Peyer's patch (tissue), 4 donors: ENCODE measurements around the gene CFAP99. TPM values are rescaled to one million over a fixed set of nuclear protein-coding genes. Genes with fewer than 3 reads are reported as not detected.
A peak's percentile ranks its signal among the peaks of the same experiment; 100 is the strongest.

Experiments
- DNase-seq, 3 donors: peaks; one replicate each; pipeline ENCODE4 v3.0.0-alpha.2; 2017 to 2019
- H3K27ac ChIP-seq, 4 donors: fragments of 200-600 bp; sonication (generic); one replicate each; pipeline ENCODE4 v1.5.1; 2016 to 2019
- H3K27me3 ChIP-seq, 2 donors: fragments of 200-600 bp; sonication (generic); one replicate each; pipeline ENCODE4 v1.5.1; 2019
- H3K36me3 ChIP-seq, 3 donors: fragments of 200-600 bp; sonication (generic); one replicate each; pipeline ENCODE4 v1.5.1; 2016 to 2019
- H3K4me1 ChIP-seq, 4 donors: fragments of 200-600 bp; sonication (generic); one replicate each; pipeline ENCODE4 v1.5.1; 2016 to 2019
- H3K4me3 ChIP-seq, 4 donors: fragments of 200-600 bp; sonication (generic); 1 replicate in 3 of 4; 2 replicates in 1 of 4; pipeline ENCODE4 v1.5.1; 2016 to 2019; ENCODE audit warnings: mild to moderate bottlenecking in 1 of 4
- H3K9me3 ChIP-seq, 4 donors: fragments of 200-600 bp; sonication (generic); one replicate each; pipeline ENCODE4 v1.5.1; 2016 to 2019; ENCODE audit warnings: mild to moderate bottlenecking in 1 of 4
- CTCF ChIP-seq, 6 experiments: fragments of 450-650 bp in 4 of 6; fragments of 200-600 bp in 2 of 6; sonication (generic) in 1 of 6; IDR thresholded peaks; one replicate each; pipeline ENCODE4 v1.5.1; 2017 to 2019; ENCODE audit warnings: antibody characterized with exemption in 6 of 6, mild to moderate bottlenecking in 3 of 6, moderate library complexity in 1 of 6
- POLR2A ChIP-seq, 2 donors: fragments of 450-650 bp; IDR thresholded peaks; one replicate each; pipeline ENCODE4 v1.5.1; 2017; ENCODE audit warnings: antibody characterized with exemption in 2 of 2, mild to moderate bottlenecking in 2 of 2, moderate library complexity in 2 of 2
- total RNA-seq, 4 donors: library from RNA; depleted of rRNA; stranded (reverse); fragments of >200 nt; gene quantifications; one replicate each; pipeline ENCODE4 v1.1.0, GENCODE V29; 2016

CFAP99 gene
- total RNA-seq, 4 donors from 2014 or later = 0.80 to 1.2 TPM; not detected in 2

GRCh38 chr4:2484993-2485392, 66.2 kb downstream of the CFAP99 start:
- H3K27me3 ChIP-seq = no peaks in the 10 kb centered on the region
- H3K9me3 ChIP-seq = no peaks in the 10 kb centered on the region
- peak overlapping the region; percentile 72 to 86 (median 77) for H3K27ac ChIP-seq
- DNase-seq = peak; percentile 75 to 94 (median 90)
- peaks cover 12 to 90% (median 57%) of the 10 kb centered on the region in 4 donors for H3K4me1 ChIP-seq
- no peak for TF ChIP-seq CTCF (IDR thresholded peaks at IDR 0.05)
- no peak for TF ChIP-seq POLR2A (IDR thresholded peaks at IDR 0.05)
- H3K36me3 ChIP-seq = peaks cover 0 to 8% (median 0%) of the 10 kb centered on the region in 3 donors
- H3K4me3 ChIP-seq = peak overlapping the region in 2 of 4 donors; percentile 18 to 43

DNA sequence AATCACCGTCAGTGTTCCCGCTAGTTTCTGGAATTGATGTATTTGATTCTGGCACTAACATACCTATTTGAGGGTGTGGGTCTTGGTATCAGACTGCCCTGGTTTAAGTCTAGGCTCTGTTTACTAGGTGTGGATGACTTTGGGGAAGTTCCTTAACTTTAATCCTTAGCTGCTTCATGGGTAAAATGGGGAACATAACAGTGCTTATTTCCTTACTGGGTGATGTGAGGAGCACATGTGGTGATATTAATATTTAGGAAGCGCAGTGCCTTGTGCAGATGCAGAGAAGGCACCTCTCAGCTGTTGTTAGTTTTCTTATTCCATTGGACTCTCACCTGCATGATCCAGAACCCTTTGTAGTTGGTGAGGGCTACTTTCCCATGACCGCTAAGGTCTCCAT, 67.2 kb downstream of the CFAP99 start:
- Histone ChIP-seq H3K27ac (peak overlapping the region in 3 of 4 donors; percentile 72 to 86 (median 72)), H3K4me3 (no peak overlapping the region), H3K9me3 (no peaks in the 10 kb centered on the region), H3K27me3 (no peaks in the 10 kb centered on the region), H3K36me3 (peaks cover 0 to 15% (median 0%) of the 10 kb centered on the region in 3 donors), H3K4me1 (peaks cover 12 to 81% (median 53%) of the 10 kb centered on the region in 4 donors)
- DNase-seq = no peak
- no peak for TF ChIP-seq CTCF (IDR thresholded peaks at IDR 0.05)
- TF ChIP-seq POLR2A (IDR thresholded peaks at IDR 0.05) = no peak

- Histone ChIP-seq H3K27ac (no peak overlapping the region), H3K27me3 (no peaks in the 10 kb centered on the region), H3K9me3 (no peaks in the 10 kb centered on the region), H3K36me3 (peaks cover 0 to 25% (median 0%) of the 10 kb centered on the region in 3 donors), H3K4me1 (peaks cover 6 to 70% (median 45%) of the 10 kb centered on the region in 4 donors), H3K4me3 (no peak overlapping the region)
- no peak for DNase-seq
- TF ChIP-seq CTCF (IDR thresholded peaks at IDR 0.05) = no peak
- TF ChIP-seq POLR2A (IDR thresholded peaks at IDR 0.05) = no peak
Observed at GRCh38 chr4:2486981-2487380, 68.2 kb downstream of the CFAP99 start.

GRCh38 chr4:2487632-2488031, 68.9 kb downstream of the CFAP99 start:
- Histone ChIP-seq H3K36me3 (peaks cover 0 to 32% (median 0%) of the 10 kb centered on the region in 3 donors), H3K27me3 (no peaks in the 10 kb centered on the region), H3K27ac (peak overlapping the region in 1 of 4 donors; percentile 11), H3K9me3 (no peaks in the 10 kb centered on the region), H3K4me3 (no peak overlapping the region), H3K4me1 (peaks cover 3 to 64% (median 38%) of the 10 kb centered on the region in 4 donors)
- TF ChIP-seq CTCF (IDR thresholded peaks at IDR 0.05) = no peak
- TF ChIP-seq POLR2A (IDR thresholded peaks at IDR 0.05) = no peak
- DNase-seq = no peak

DNA sequence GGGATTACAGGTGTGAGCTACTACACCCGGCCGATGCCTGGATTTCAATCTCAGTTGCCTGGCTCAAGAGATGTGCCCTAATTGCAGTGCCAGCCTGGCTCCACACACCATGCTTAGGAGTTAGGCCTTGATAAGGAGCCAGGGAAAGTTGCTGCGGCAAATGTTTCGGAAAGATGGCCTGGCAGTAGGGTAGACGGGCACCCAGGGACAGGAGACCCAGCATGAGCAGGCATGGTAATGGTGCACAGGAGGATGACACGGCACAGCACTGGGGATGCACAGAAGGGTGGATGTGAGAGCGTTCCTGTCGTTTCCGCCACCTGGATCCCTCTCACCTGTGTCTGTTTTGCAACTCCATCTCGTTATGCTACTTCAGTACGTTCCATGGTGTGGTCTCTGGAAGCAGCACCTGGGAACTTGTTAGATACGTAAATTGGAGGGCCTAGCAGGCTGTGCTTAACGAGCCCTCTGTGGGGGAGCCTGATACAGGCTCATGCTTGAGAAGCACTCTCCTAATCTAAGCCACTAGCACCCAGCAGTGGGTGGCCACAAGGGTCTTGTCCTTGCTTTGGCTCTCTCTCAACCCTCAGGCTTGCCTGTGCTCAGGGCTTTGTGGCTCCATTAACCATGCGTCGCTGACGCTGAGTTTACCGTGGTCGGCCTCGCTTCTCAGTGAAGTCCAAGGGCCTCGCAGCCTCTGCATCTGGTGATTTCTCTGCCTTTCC, 70.5 kb downstream of the CFAP99 start:
- no peak for TF ChIP-seq CTCF (IDR thresholded peaks at IDR 0.05)
- no peak for TF ChIP-seq POLR2A (IDR thresholded peaks at IDR 0.05)
- no peaks in the 10 kb centered on the region for H3K9me3 ChIP-seq
- H3K27ac ChIP-seq = no peak overlapping the region
- DNase-seq = no peak
- H3K4me3 ChIP-seq = no peak overlapping the region
- peaks cover 3 to 48% (median 27%) of the 10 kb centered on the region in 4 donors for H3K4me1 ChIP-seq
- H3K36me3 ChIP-seq = peaks cover 0 to 47% (median 0%) of the 10 kb centered on the region in 3 donors
- no peaks in the 10 kb centered on the region for H3K27me3 ChIP-seq
